SJSA1 (cell line): ENCODE data around the gene NDFIP1. TPM values are rescaled to one million over a fixed set of nuclear protein-coding genes. Genes with fewer than 3 reads are reported as not detected.
A peak's percentile ranks its signal among the peaks of the same experiment; 100 is the strongest.
"Not testable (repeated sequence)": the region's sequence is repeated elsewhere in the genome, so short reads cannot be mapped to it uniquely, and the experiment has no call there.

Experiments used
- DNase-seq, 2 experiments: peaks; one replicate each; pipeline ENCODE4 v3.0.0-alpha.2; 2015 to 2020; ENCODE audit warnings: low spot score in 2 of 2, low read depth in 1 of 2
- H3K27ac ChIP-seq: fragments of 250-450 bp; sonication (Bioruptor Pico); 2 replicates; pipeline ENCODE4 v1.5.1; 2020; ENCODE audit warnings: mild to moderate bottlenecking, moderate library complexity
- H3K27me3 ChIP-seq: fragments of 250-450 bp; sonication (Bioruptor Pico); replicated peaks from 2 replicates; pipeline ENCODE4 v1.5.1; 2020; ENCODE audit warnings: mild to moderate bottlenecking, moderate library complexity
- H3K36me3 ChIP-seq: fragments of 250-450 bp; sonication (Bioruptor Pico); 2 replicates; pipeline ENCODE4 v1.5.1; 2020; ENCODE audit warnings: mild to moderate bottlenecking
- H3K4me1 ChIP-seq: fragments of 250-450 bp; sonication (Bioruptor Pico); replicated peaks from 2 replicates; pipeline ENCODE4 v1.6.1; 2021; ENCODE audit warnings: mild to moderate bottlenecking
- H3K4me3 ChIP-seq: fragments of 250-450 bp; sonication (Bioruptor Pico); 2 replicates; pipeline ENCODE4 v1.5.1; 2020; ENCODE audit warnings: mild to moderate bottlenecking
- H3K9me3 ChIP-seq: fragments of 250-450 bp; sonication (Bioruptor Pico); replicated peaks from 2 replicates; pipeline ENCODE4 v1.5.1; 2020; ENCODE audit warnings: mild to moderate bottlenecking
- total RNA-seq: library from RNA; depleted of rRNA; stranded (reverse); fragments of >200 nt; shearing (Covaris generic); gene quantifications from 2 replicates; pipeline ENCODE4 v1.2.3, GENCODE V29; 2014

Gene NDFIP1
- total RNA-seq, 1 experiment from 2014 or later: 76.1 TPM

GRCh38 chr5:142080248-142080647 is 28.3 kb upstream of the NDFIP1 start:
- no peaks in the 10 kb centered on the region for H3K9me3 ChIP-seq
- no peak overlapping the region for H3K27ac ChIP-seq
- H3K4me3 ChIP-seq: no peak overlapping the region
- no peaks in the 10 kb centered on the region for H3K4me1 ChIP-seq
- no peak for DNase-seq
- no peaks in the 10 kb centered on the region for H3K36me3 ChIP-seq
- H3K27me3 ChIP-seq: peaks cover 8% of the 10 kb centered on the region

- no peak for DNase-seq
- Histone ChIP-seq H3K9me3 (no peaks in the 10 kb centered on the region), H3K27me3 (peaks cover 8% of the 10 kb centered on the region), H3K4me1 (peaks cover 12% of the 10 kb centered on the region), H3K27ac (no peak overlapping the region), H3K36me3 (no peaks in the 10 kb centered on the region), H3K4me3 (no peak overlapping the region)
Observed at GRCh38 chr5:142082182-142082781, 26.3 kb upstream of the NDFIP1 start.

- DNase-seq: no peak
- Histone ChIP-seq H3K27me3 (peaks cover 8% of the 10 kb centered on the region), H3K4me3 (no peak overlapping the region), H3K36me3 (no peaks in the 10 kb centered on the region), H3K27ac (no peak overlapping the region), H3K9me3 (no peaks in the 10 kb centered on the region), H3K4me1 (peaks cover 34% of the 10 kb centered on the region)
Observed at GRCh38 chr5:142086229-142086628, 22.4 kb upstream of the NDFIP1 start.

- Histone ChIP-seq H3K9me3 (no peaks in the 10 kb centered on the region), H3K36me3 (no peaks in the 10 kb centered on the region), H3K4me1 (peaks cover 37% of the 10 kb centered on the region), H3K27ac (no peak overlapping the region), H3K27me3 (peaks cover 8% of the 10 kb centered on the region), H3K4me3 (no peak overlapping the region)
- no peak for DNase-seq
Observed at GRCh38 chr5:142086679-142087078, 21.9 kb upstream of the NDFIP1 start.

GRCh38 chr5:142087920-142088679 is 20.5 kb upstream of the NDFIP1 start:
- H3K36me3 ChIP-seq: no peaks in the 10 kb centered on the region
- H3K27me3 ChIP-seq: no peaks in the 10 kb centered on the region
- H3K4me3 ChIP-seq: no peak overlapping the region
- H3K9me3 ChIP-seq: no peaks in the 10 kb centered on the region
- no peak for DNase-seq
- H3K4me1 ChIP-seq: peaks cover 41% of the 10 kb centered on the region
- 0 out of 2 replicates have a peak overlapping the region, but pooled peaks have one; percentile 45 for H3K27ac ChIP-seq

- not testable (repeated sequence) for H3K9me3 ChIP-seq, H3K36me3 ChIP-seq, H3K27me3 ChIP-seq, H3K4me3 ChIP-seq
- Histone ChIP-seq H3K4me1 (peaks cover 41% of the 10 kb centered on the region), H3K27ac (peak overlapping the region; percentile 45)
- DNase-seq: peak; percentile 75 to 85
Observed at GRCh38 chr5:142088855-142089479, 19.6 kb upstream of the NDFIP1 start.

GRCh38 chr5:142091012-142091411 is 17.6 kb upstream of the NDFIP1 start:
- no peak overlapping the region for H3K4me3 ChIP-seq
- H3K9me3 ChIP-seq: no peaks in the 10 kb centered on the region
- H3K27me3 ChIP-seq: no peaks in the 10 kb centered on the region
- H3K36me3 ChIP-seq: no peaks in the 10 kb centered on the region
- H3K27ac ChIP-seq: no peak overlapping the region
- peaks cover 45% of the 10 kb centered on the region for H3K4me1 ChIP-seq
- no peak for DNase-seq

- no peaks in the 10 kb centered on the region for H3K36me3 ChIP-seq
- H3K27me3 ChIP-seq: no peaks in the 10 kb centered on the region
- peaks cover 39% of the 10 kb centered on the region for H3K4me1 ChIP-seq
- no peaks in the 10 kb centered on the region for H3K9me3 ChIP-seq
- DNase-seq: no peak
- no peak overlapping the region for H3K4me3 ChIP-seq
- H3K27ac ChIP-seq: no peak overlapping the region
Observed at GRCh38 chr5:142091922-142092321, 16.7 kb upstream of the NDFIP1 start.

GRCh38 chr5:142095035-142095434 is 13.5 kb upstream of the NDFIP1 start:
- Histone ChIP-seq H3K27ac (no peak overlapping the region), H3K4me3 (no peak overlapping the region), H3K27me3 (no peaks in the 10 kb centered on the region), H3K9me3 (no peaks in the 10 kb centered on the region), H3K4me1 (peaks cover 29% of the 10 kb centered on the region), H3K36me3 (no peaks in the 10 kb centered on the region)
- no peak for DNase-seq

- no peaks in the 10 kb centered on the region for H3K36me3 ChIP-seq
- no peak overlapping the region for H3K27ac ChIP-seq
- H3K4me1 ChIP-seq: peaks cover 32% of the 10 kb centered on the region
- H3K4me3 ChIP-seq: no peak overlapping the region
- no peak for DNase-seq
- no peaks in the 10 kb centered on the region for H3K9me3 ChIP-seq
- H3K27me3 ChIP-seq: no peaks in the 10 kb centered on the region
Observed at GRCh38 chr5:142095651-142096330, 12.8 kb upstream of the NDFIP1 start.

GRCh38 chr5:142096382-142096781 is 12.2 kb upstream of the NDFIP1 start:
- H3K9me3 ChIP-seq: no peaks in the 10 kb centered on the region
- H3K27ac ChIP-seq: no peak overlapping the region
- no peaks in the 10 kb centered on the region for H3K27me3 ChIP-seq
- H3K4me1 ChIP-seq: peaks cover 32% of the 10 kb centered on the region
- no peak overlapping the region for H3K4me3 ChIP-seq
- H3K36me3 ChIP-seq: no peaks in the 10 kb centered on the region
- DNase-seq: no peak

- Histone ChIP-seq H3K4me1 (peaks cover 25% of the 10 kb centered on the region), H3K4me3 (no peak overlapping the region), H3K36me3 (no peaks in the 10 kb centered on the region), H3K9me3 (no peaks in the 10 kb centered on the region), H3K27ac (no peak overlapping the region), H3K27me3 (no peaks in the 10 kb centered on the region)
- no peak for DNase-seq
Observed at GRCh38 chr5:142097681-142098080, 10.9 kb upstream of the NDFIP1 start.

- Histone ChIP-seq H3K4me3 (no peak overlapping the region), H3K36me3 (no peaks in the 10 kb centered on the region)
Observed at GRCh38 chr5:142098275-142098674, 10.3 kb upstream of the NDFIP1 start.

GRCh38 chr5:142098931-142099330 is 9.6 kb upstream of the NDFIP1 start:
- Histone ChIP-seq H3K36me3 (no peaks in the 10 kb centered on the region), H3K9me3 (no peaks in the 10 kb centered on the region), H3K27ac (no peak overlapping the region), H3K27me3 (no peaks in the 10 kb centered on the region), H3K4me1 (peaks cover 25% of the 10 kb centered on the region), H3K4me3 (no peak overlapping the region)
- DNase-seq: no peak

More at GRCh38 chr5:142098275-142098674, 10.3 kb upstream of the NDFIP1 start:
- no peak for DNase-seq
- Histone ChIP-seq H3K27ac (no peak overlapping the region), H3K9me3 (no peaks in the 10 kb centered on the region), H3K27me3 (no peaks in the 10 kb centered on the region), H3K4me1 (peaks cover 25% of the 10 kb centered on the region)
